Breast epithelium (tissue), 4 donors: ENCODE data around the gene MLX. TPM values are rescaled to one million over a fixed set of nuclear protein-coding genes. Genes with fewer than 3 reads are reported as not detected.

ENCODE experiments used
- DNase-seq, 2 donors: peaks; one replicate each; pipeline ENCODE4 v3.0.0-alpha.2; 2019; ENCODE audit warnings: low spot score in 2 of 2
- H3K27ac ChIP-seq, 2 donors: fragments of 200-600 bp; sonication (generic) in 1 of 2; one replicate each; pipeline ENCODE4 v1.5.1; 2016 to 2019; ENCODE audit warnings: mild to moderate bottlenecking in 1 of 2
- H3K27me3 ChIP-seq, 2 donors: fragments of 200-600 bp; sonication (generic) in 1 of 2; one replicate each; pipeline versions ENCODE4 v1.5.1 to v1.6.0; 2017 to 2019; ENCODE audit warnings: control low read depth in 1 of 2, mild to moderate bottlenecking in 1 of 2
- H3K36me3 ChIP-seq: fragments of 200-600 bp; one replicate; pipeline ENCODE4 v1.5.1; 2019
- H3K4me1 ChIP-seq, 2 donors: fragments of 200-600 bp; sonication (generic); one replicate each; pipeline ENCODE4 v1.5.1; 2016 to 2019; ENCODE audit warnings: control low read depth in 1 of 2
- H3K4me3 ChIP-seq, 3 donors: fragments of 200-600 bp; sonication (generic); 1 replicate in 2 of 3; 2 replicates in 1 of 3; pipeline ENCODE4 v1.5.1; 2016 to 2019; ENCODE audit warnings: mild to moderate bottlenecking in 3 of 3, moderate library complexity in 2 of 3
- H3K9me3 ChIP-seq, 2 donors: fragments of 200-600 bp; sonication (generic) in 1 of 2; one replicate each; pipeline ENCODE4 v1.5.1; 2016 to 2019; ENCODE audit warnings: control low read depth in 1 of 2
- CTCF ChIP-seq, 3 donors: fragments of 450-650 bp; IDR thresholded peaks; one replicate each; pipeline ENCODE4 v1.5.1; 2016 to 2017; ENCODE audit warnings: antibody characterized with exemption in 3 of 3, mild to moderate bottlenecking in 3 of 3, moderate library complexity in 3 of 3
- POLR2A ChIP-seq: fragments of 450-650 bp; IDR thresholded peaks from one replicate; pipeline ENCODE4 v1.6.1; 2016; ENCODE audit warnings: antibody characterized with exemption, mild to moderate bottlenecking, moderate library complexity
- POLR2AphosphoS5 ChIP-seq, 3 donors: sonication (generic); formaldehyde crosslinking; IDR thresholded peaks; one replicate each; pipeline ENCODE4 v1.6.1; 2017; ENCODE audit warnings: antibody characterized with exemption in 3 of 3
- intact Hi-C: fragments of 100-400 bp; cut with DNase I; formaldehyde crosslinking; loops from one replicate; pipeline ENCODE4 v1.15.1; 2023; ENCODE audit warnings: low total_unique reads
- total RNA-seq, 3 donors: library from RNA; depleted of rRNA; stranded (reverse); fragments of >200 nt; gene quantifications; one replicate each; pipeline ENCODE4 v1.1.0, GENCODE V29; 2016

MLX gene
- total RNA-seq, 3 donors from 2014 or later = 27.2 to 49.8 (median 39.4) TPM

- H3K4me1 ChIP-seq = peaks cover 15% of the 10 kb centered on the region in 2 donors
- no peaks in the 10 kb centered on the region for H3K36me3 ChIP-seq
- no peaks in the 10 kb centered on the region for H3K27me3 ChIP-seq
- H3K4me3 ChIP-seq = no peak overlapping the region
- peak overlapping the region; percentile 21 to 65 for H3K27ac ChIP-seq
- intact Hi-C loops = no loop called here
- DNase-seq = no peak
- TF ChIP-seq CTCF (IDR thresholded peaks at IDR 0.05) (no peak), POLR2A (no peak), POLR2AphosphoS5 (IDR thresholded peaks at IDR 0.05) (no peak)
- no peaks in the 10 kb centered on the region for H3K9me3 ChIP-seq
Observed at GRCh38 chr17:42560246-42560645, 6.7 kb upstream of the MLX start.

DNA sequence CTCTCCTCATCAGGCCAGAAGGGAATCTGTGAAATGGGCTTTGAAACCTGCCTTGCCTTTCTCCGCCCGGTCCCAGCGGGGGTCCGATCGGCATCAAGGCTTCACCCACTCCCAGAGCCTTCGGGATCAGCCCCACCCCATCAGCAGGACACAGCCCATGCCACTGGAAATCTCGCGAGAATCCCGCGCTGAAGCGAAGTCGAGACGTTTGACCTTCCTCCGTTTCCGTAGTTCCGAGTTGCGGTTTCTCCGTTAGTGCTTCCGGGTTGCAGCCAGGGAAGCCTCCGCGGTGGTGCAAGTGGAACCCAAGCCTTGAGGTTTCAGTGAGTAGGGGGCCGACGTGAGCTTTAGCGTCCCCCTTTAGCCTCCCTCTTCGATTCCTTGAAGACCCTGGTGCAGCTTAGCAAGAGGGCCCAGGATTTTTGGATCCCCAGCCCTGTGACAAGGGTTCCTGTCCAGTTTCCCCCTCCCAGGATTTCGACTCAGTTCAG lies 5.0 kb upstream of the MLX start, which contains the start of gene COASY:
Gene COASY (plus strand): TSS at position 252 of the 491 bp plus-strand sequence. CDS start 475 bp downstream, outside the sequence.
- intact Hi-C loops = no loop called here
- Histone ChIP-seq H3K9me3 (no peaks in the 10 kb centered on the region), H3K27me3 (no peaks in the 10 kb centered on the region), H3K4me3 (peak within 1 kb of the TSS; percentile 87 to 88 (median 88)), H3K27ac (peak within 1 kb of the TSS; percentile 86 to 95), H3K4me1 (peaks cover 15% of the 10 kb centered on the region in 2 donors), H3K36me3 (no peaks in the 10 kb centered on the region)
- DNase-seq = peak; percentile 93 to 96
- TF ChIP-seq CTCF (IDR thresholded peaks at IDR 0.05) (no peak), POLR2AphosphoS5 (IDR thresholded peaks at IDR 0.05) (peak; percentile 92 to 94 (median 93)), POLR2A (peak; percentile 58)

DNA sequence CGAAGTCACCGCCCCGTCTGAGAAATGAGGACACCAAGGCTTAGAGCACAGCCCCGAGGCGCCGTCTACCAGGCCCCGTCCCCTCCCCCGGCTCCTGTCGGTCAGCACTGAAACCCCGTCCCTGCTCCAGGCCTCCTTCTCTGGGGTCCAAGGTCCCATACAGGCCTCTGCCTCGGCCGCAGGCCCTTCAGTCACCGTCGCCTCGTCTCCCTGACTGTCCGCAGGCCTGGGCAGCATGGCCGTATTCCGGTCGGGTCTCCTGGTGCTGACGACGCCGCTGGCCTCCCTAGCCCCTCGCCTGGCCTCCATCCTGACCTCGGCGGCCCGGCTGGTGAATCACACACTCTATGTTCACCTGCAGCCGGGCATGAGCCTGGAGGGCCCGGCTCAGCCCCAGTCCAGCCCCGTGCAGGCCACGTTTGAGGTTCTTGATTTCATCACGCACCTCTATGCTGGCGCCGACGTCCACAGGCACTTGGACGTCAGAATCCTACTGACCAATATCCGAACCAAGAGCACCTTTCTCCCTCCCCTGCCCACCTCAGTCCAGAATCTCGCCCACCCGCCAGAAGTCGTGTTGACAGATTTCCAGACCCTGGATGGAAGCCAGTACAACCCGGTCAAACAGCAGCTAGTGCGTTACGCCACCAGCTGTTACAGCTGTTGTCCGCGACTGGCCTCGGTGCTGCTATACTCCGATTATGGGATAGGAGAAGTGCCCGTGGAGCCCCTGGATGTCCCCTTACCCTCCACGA lies 4.3 kb upstream of the MLX start:
- Histone ChIP-seq H3K9me3 (no peaks in the 10 kb centered on the region), H3K27ac (peak overlapping the region; percentile 86 to 95), H3K4me3 (peak overlapping the region; percentile 87 to 88 (median 88)), H3K4me1 (peaks cover 15 to 16% of the 10 kb centered on the region in 2 donors), H3K36me3 (no peaks in the 10 kb centered on the region), H3K27me3 (no peaks in the 10 kb centered on the region)
- DNase-seq = no peak
- intact Hi-C loops = no loop called here
- TF ChIP-seq POLR2AphosphoS5 (IDR thresholded peaks at IDR 0.05) (no peak), POLR2A (no peak), CTCF (IDR thresholded peaks at IDR 0.05) (no peak)

DNA sequence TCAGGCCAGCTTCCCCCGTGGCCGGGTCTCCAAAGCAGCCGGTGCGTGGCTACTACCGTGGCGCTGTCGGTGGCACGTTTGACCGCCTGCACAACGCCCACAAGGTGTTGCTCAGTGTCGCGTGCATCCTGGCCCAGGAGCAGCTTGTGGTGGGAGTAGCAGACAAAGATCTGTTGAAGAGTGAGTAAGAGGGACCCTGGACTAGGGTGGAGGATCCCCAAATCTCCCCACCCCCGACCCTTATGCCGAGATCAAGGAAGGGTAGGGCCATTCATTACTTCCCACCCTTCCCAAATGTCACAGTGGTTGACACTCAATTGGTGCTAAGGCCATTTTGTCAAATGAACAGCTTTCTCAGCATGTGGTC lies 3.8 kb upstream of the MLX start:
- H3K27ac ChIP-seq = peak overlapping the region; percentile 86 to 95
- H3K4me1 ChIP-seq = peaks cover 15 to 22% of the 10 kb centered on the region in 2 donors

More for the DNA sequence above, 3.8 kb upstream of the MLX start:
- no peak for DNase-seq
- Histone ChIP-seq H3K36me3 (no peaks in the 10 kb centered on the region), H3K9me3 (no peaks in the 10 kb centered on the region), H3K4me3 (peak overlapping the region; percentile 87 to 88 (median 88)), H3K27me3 (no peaks in the 10 kb centered on the region)
- intact Hi-C loops = no loop called here
- TF ChIP-seq POLR2AphosphoS5 (IDR thresholded peaks at IDR 0.05) (no peak), CTCF (IDR thresholded peaks at IDR 0.05) (no peak), POLR2A (no peak)
